OCI-LY1 (cell line): ENCODE data around the gene MBD1.

ENCODE experiments used
- H2AFZ ChIP-seq: fragments of 200-600 bp; sonication (generic), shearing (Covaris generic); 2 replicates; pipeline ENCODE4 v1.6.0; 2014; ENCODE audit warnings: antibody characterized with exemption, mild to moderate bottlenecking, low read length
- H3F3A ChIP-seq: fragments of 200-600 bp; sonication (generic), shearing (Covaris generic); 2 replicates; pipeline ENCODE4 v1.6.0; 2014; ENCODE audit warnings: mild to moderate bottlenecking, antibody characterized with exemption, low read length, moderate library complexity; ENCODE audit not compliant: insufficient read depth
- H3K27ac ChIP-seq: fragments of 200-600 bp; sonication (generic); 2 replicates; pipeline ENCODE4 v1.5.1; 2014; ENCODE audit warnings: low read length, mixed run types, mild to moderate bottlenecking, low read depth; ENCODE audit not compliant: poor library complexity, severe bottlenecking
- H3K27me3 ChIP-seq: fragments of 200-600 bp; sonication (generic); 2 replicates; pipeline ENCODE4 v1.6.0; 2014; ENCODE audit warnings: antibody characterized with exemption, mild to moderate bottlenecking, low read length, moderate library complexity; ENCODE audit not compliant: insufficient read depth
- H3K36me3 ChIP-seq: fragments of 200-600 bp; sonication (generic); 2 replicates; pipeline ENCODE4 v1.6.1; 2014; ENCODE audit warnings: mild to moderate bottlenecking, antibody characterized with exemption, low read length, moderate library complexity, mixed read lengths; ENCODE audit not compliant: insufficient read depth
- H3K4me1 ChIP-seq: fragments of 200-600 bp; sonication (generic); 2 replicates; pipeline ENCODE4 v1.5.1; 2014; ENCODE audit warnings: mild to moderate bottlenecking, low read length, moderate library complexity; ENCODE audit not compliant: insufficient read depth, severe bottlenecking
- H3K4me2 ChIP-seq: fragments of 200-600 bp; sonication (generic), shearing (Covaris generic); 2 replicates; pipeline ENCODE4 v1.6.1; 2014; ENCODE audit warnings: low read length
- H3K4me3 ChIP-seq: fragments of 200-600 bp; sonication (generic); 2 replicates; pipeline ENCODE4 v1.5.1; 2014; ENCODE audit warnings: low read length, low read depth, mild to moderate bottlenecking, mixed read lengths; ENCODE audit not compliant: poor library complexity, severe bottlenecking
- H3K79me2 ChIP-seq: fragments of 200-600 bp; shearing (Covaris generic); 2 replicates; pipeline ENCODE4 v1.6.1; 2016; ENCODE audit warnings: mixed run types, low read length, mixed read lengths; ENCODE audit not compliant: insufficient read depth
- H3K9ac ChIP-seq: fragments of 200-600 bp; sonication (generic), shearing (Covaris generic); 2 replicates; pipeline ENCODE4 v1.6.1; 2014; ENCODE audit warnings: mild to moderate bottlenecking, low read length, mixed read lengths
- H3K9me2 ChIP-seq: fragments of 200-600 bp; sonication (generic), shearing (Covaris generic); 2 replicates; pipeline ENCODE4 v1.6.1; 2014; ENCODE audit warnings: low read depth, mild to moderate bottlenecking, low read length, mixed read lengths
- H3K9me3 ChIP-seq: fragments of 200-600 bp; shearing (Covaris generic); 2 replicates; pipeline ENCODE4 v1.6.1; 2014; ENCODE audit warnings: low read length, mixed read lengths
- H4K20me1 ChIP-seq: fragments of 200-600 bp; sonication (generic), shearing (Covaris generic); 2 replicates; pipeline ENCODE4 v1.6.0; 2016; ENCODE audit warnings: mild to moderate bottlenecking, low read length; ENCODE audit not compliant: insufficient read depth
- CTCF ChIP-seq: fragments of 200-600 bp; sonication (generic), shearing (Covaris generic); IDR thresholded peaks from 2 replicates; pipeline ENCODE4 v1.5.1; 2017; ENCODE audit warnings: mild to moderate bottlenecking, antibody characterized with exemption, low read length, moderate library complexity, mixed read lengths
- EZH2 ChIP-seq: fragments of 200-600 bp; sonication (generic), shearing (Covaris generic); IDR thresholded peaks from 2 replicates; pipeline ENCODE4 v1.8.0; 2017; ENCODE audit warnings: borderline replicate concordance, mixed run types, mild to moderate bottlenecking, antibody characterized with exemption, low read length, moderate library complexity, mixed read lengths

Gene MBD1

GRCh38 chr18:50285071-50285470, 3.7 kb upstream of the MBD1 start:
- H2AFZ ChIP-seq: no peak overlapping the region
- no peak overlapping the region for H3K27ac ChIP-seq
- no peak overlapping the region for H3K4me3 ChIP-seq
- peaks cover 21% of the 10 kb centered on the region for H3K4me1 ChIP-seq
- no peaks in the 10 kb centered on the region for H3K9me3 ChIP-seq
- peaks cover 18% of the 10 kb centered on the region for H3K79me2 ChIP-seq
- no peaks in the 10 kb centered on the region for H3K27me3 ChIP-seq
- H3K36me3 ChIP-seq: peaks cover 43% of the 10 kb centered on the region
- no peaks in the 10 kb centered on the region for H3K9me2 ChIP-seq
- TF ChIP-seq EZH2 (no peak), CTCF (no peak)
- H3F3A ChIP-seq: no peaks in the 10 kb centered on the region
- no peak overlapping the region for H3K9ac ChIP-seq
- H4K20me1 ChIP-seq: no peaks in the 10 kb centered on the region
- no peak overlapping the region for H3K4me2 ChIP-seq

- Histone ChIP-seq H3K9me2 (no peaks in the 10 kb centered on the region), H3K36me3 (peaks cover 48% of the 10 kb centered on the region), H3K27ac (no peak overlapping the region), H3K4me3 (no peak overlapping the region), H3K4me2 (no peak overlapping the region), H3K27me3 (no peaks in the 10 kb centered on the region), H3K9me3 (no peaks in the 10 kb centered on the region), H2AFZ (no peak overlapping the region), H3K4me1 (peaks cover 28% of the 10 kb centered on the region), H4K20me1 (no peaks in the 10 kb centered on the region), H3K79me2 (peaks cover 25% of the 10 kb centered on the region), H3K9ac (no peak overlapping the region), H3F3A (no peaks in the 10 kb centered on the region)
- TF ChIP-seq EZH2 (no peak), CTCF (no peak)
Measured at GRCh38 chr18:50284255-50284885, 3.0 kb upstream of the MBD1 start.

GRCh38 chr18:50283469-50284209, 2.3 kb upstream of the MBD1 start:
- Histone ChIP-seq H3K4me3 (no peak overlapping the region), H3K79me2 (peaks cover 32% of the 10 kb centered on the region), H3K4me1 (peaks cover 33% of the 10 kb centered on the region), H3K27ac (no peak overlapping the region), H3K9me2 (no peaks in the 10 kb centered on the region), H4K20me1 (no peaks in the 10 kb centered on the region), H3K9ac (no peak overlapping the region), H3K4me2 (no peak overlapping the region), H3F3A (no peaks in the 10 kb centered on the region), H3K27me3 (no peaks in the 10 kb centered on the region), H3K36me3 (peaks cover 56% of the 10 kb centered on the region), H3K9me3 (no peaks in the 10 kb centered on the region), H2AFZ (no peak overlapping the region)
- TF ChIP-seq EZH2: no peak
- no peak for TF ChIP-seq CTCF
